ENCODE data around the gene EEFSEC. TPM values are rescaled to one million over a fixed set of nuclear protein-coding genes. Genes with fewer than 3 reads are reported as not detected.

The EEFSEC gene
- total and polyA plus RNA-seq, 2 of the 8 experiments (the other 6 are each of a cell fraction or from before 2014, with no cell fraction given), result 13.1 to 19.8 TPM

DNA sequence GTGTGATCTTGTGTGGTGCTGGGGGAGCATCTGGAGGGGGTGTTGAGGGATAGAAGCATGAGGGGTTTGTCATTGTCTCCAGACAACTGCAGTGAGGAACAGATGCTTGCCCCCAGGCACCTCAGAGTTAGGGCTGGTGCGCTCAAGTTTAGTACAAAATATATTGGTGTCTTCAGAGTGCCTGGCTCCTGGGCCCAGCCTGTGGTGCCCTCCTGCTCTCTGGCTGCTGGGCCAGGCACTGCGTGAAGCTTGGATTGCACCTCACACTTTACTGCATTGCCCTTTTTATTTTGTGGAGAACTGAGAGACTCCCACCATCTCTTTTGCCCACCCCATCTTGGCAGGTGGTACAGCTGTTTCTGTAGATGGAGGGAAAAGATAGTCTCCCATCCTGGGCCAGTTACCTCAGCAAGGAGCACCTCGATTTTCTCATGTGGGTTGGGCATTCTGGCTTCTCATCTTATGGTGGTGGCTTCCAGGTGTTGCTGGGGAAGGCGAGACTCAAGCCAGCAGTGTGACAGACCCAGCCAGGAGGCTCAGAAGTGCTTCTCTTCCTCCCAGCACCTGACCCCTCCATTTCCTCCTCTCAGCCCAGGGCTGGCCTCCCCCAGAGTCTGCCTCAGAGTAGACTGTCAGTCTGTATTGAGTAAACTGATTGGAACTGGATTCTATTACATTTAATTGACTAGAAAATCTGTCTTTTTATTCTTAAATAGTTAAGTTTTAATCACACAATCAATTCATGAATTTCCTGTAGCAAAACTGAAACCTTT lies 173.0 kb downstream of the EEFSEC start:
- Histone ChIP-seq H2BK20ac (ENCODE audit: low read length) (no peak overlapping the region), H3K27me3 (replicated peaks in 1 of 4; ENCODE audit: control insufficient read depth in 3 of 4, extremely low read depth in 1 of 4, insufficient read depth in 3 of 4, low read length in 3 of 4) (no peaks in the 10 kb centered on the region), H3K9me3 (ENCODE audit: insufficient read depth in 2 of 2, low read depth in 1 of 2, low read length in 1 of 2) (no peaks in the 10 kb centered on the region), H2BK12ac (ENCODE audit: low read depth, low read length) (no peak overlapping the region), H3K9ac (replicated peaks in 1 of 4; ENCODE audit: extremely low read depth in 1 of 4, low read depth in 3 of 4, low read length in 3 of 4) (no peak overlapping the region), H3K56ac (replicated peaks; ENCODE audit: insufficient read length, low read depth, low read length) (no peak overlapping the region), H3K79me2 (ENCODE audit: control insufficient read depth in 1 of 2, insufficient read depth in 2 of 2, low read length in 2 of 2) (no peaks in the 10 kb centered on the region), H2BK5ac (ENCODE audit: low read depth, low read length) (no peak overlapping the region), H2BK120ac (replicated peaks; ENCODE audit: low read depth, low read length) (no peak overlapping the region), H3K23me2 (ENCODE audit: low read depth, low read length) (no peaks in the 10 kb centered on the region), H4K91ac (replicated peaks; ENCODE audit: insufficient read length, low read length) (no peak overlapping the region), H2AK5ac (ENCODE audit: low read depth, low read length) (no peak overlapping the region), H3K4me3 (ENCODE audit: extremely low read depth in 1 of 4, insufficient read depth in 2 of 4, low read depth in 3 of 4, low read length in 4 of 4) (no peak overlapping the region), H3K27ac (ENCODE audit: low read depth, low read length) (no peak overlapping the region), H2AFZ (ENCODE audit: low read length) (no peak overlapping the region), H3K4me1 (replicated peaks in 1 of 4; ENCODE audit: control insufficient read depth in 3 of 4, insufficient read depth in 4 of 4, low read length in 3 of 4) (peaks cover 0 to 4% (median 1%) of the 10 kb centered on the region in 4 experiments; a peak in 3 of 7 replicates), H4K8ac (ENCODE audit: extremely low read depth, insufficient read depth, low read length) (peak overlapping the region; percentile 12; the same call in 1 of the 2 replicates), H3K36me3 (ENCODE audit: control insufficient read depth in 2 of 4, insufficient read depth in 4 of 4, low read length in 3 of 4) (no peaks in the 10 kb centered on the region), H3K18ac (ENCODE audit: extremely low read depth, low read length) (no peak overlapping the region), H4K5ac (ENCODE audit: insufficient read length, low read depth, low read length) (no peak overlapping the region), H2BK15ac (ENCODE audit: low read length) (no peak overlapping the region), H3K4me2 (ENCODE audit: insufficient read depth in 1 of 2, low read depth in 2 of 2, low read length in 2 of 2) (no peak overlapping the region), H3K23ac (ENCODE audit: insufficient read length) (no peak overlapping the region), H3K79me1 (ENCODE audit: low read depth, low read length) (no peaks in the 10 kb centered on the region; the same call in 1 of the 2 replicates), H3K4ac (replicated peaks; ENCODE audit: insufficient read length, low read depth, low read length) (no peak overlapping the region), H3K14ac (ENCODE audit: insufficient read length) (no peak overlapping the region), H4K20me1 (replicated peaks in 1 of 2; ENCODE audit: control insufficient read depth in 1 of 2, insufficient read depth in 2 of 2, low read length in 2 of 2) (peaks cover 0 to 3% of the 10 kb centered on the region in 2 experiments)
- 89% methylated on average over 4 of the region's 4 CpGs; no CpG with 5 or more reads in 1 of the 2 experiments for WGBS, 2 experiments (ENCODE audit: extremely low coverage in 1 of 2, insufficient coverage in 1 of 2, insufficient read length in 1 of 2, insufficient replicate concordance in 2 of 2, low coverage in 1 of 2, low lambda C conversion rate in 2 of 2, missing lambda C conversion rate in 1 of 2)
- POLR2A ChIA-PET (ENCODE audit: partially characterized antibody), result no interaction called here
- DNase-seq (ENCODE audit: low read depth in 1 of 2, low spot score in 2 of 2) (peak in 1 of 2 experiments; percentile 29), FAIRE-seq (no peak)
- CTCF ChIA-PET (ENCODE audit: partially characterized antibody), result interaction anchor here (1.2 to 7.1 kb wide), 4 partner anchors 9 to 136 kb away, joined by 3 to 63 read pairs (median 8); no protein-coding TSS in a partner anchor
- TF ChIP-seq CBX8 (IDR thresholded peaks at IDR 0.05; ENCODE audit: borderline replicate concordance, low read depth, low read length) (no peak), JUN (IDR thresholded peaks at IDR 0.05; ENCODE audit: low read depth, low read length) (no peak), RXRA (IDR thresholded peaks at IDR 0.05; ENCODE audit: insufficient read depth, low read depth, low read length) (no peak), KDM1A (IDR thresholded peaks at IDR 0.05; ENCODE audit: borderline replicate concordance, low read length) (no peak), RAD21 (IDR thresholded peaks at IDR 0.05 in 1 of 2, conservative IDR thresholded peaks at IDR 0.05 in 1 of 2; ENCODE audit: low read depth in 2 of 2, low read length in 2 of 2) (peak in 1 of 2 experiments; percentile 28; a peak in 2 of 4 replicates)
- TF ChIP-seq, protein P1, sequence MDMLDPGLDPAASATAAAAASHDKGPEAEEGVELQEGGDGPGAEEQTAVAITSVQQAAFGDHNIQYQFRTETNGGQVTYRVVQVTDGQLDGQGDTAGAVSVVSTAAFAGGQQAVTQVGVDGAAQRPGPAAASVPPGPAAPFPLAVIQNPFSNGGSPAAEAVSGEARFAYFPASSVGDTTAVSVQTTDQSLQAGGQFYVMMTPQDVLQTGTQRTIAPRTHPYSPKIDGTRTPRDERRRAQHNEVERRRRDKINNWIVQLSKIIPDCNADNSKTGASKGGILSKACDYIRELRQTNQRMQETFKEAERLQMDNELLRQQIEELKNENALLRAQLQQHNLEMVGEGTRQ (IDR thresholded peaks at IDR 0.05; ENCODE audit: low read length), result no peak
- TF ChIP-seq, protein P2, sequence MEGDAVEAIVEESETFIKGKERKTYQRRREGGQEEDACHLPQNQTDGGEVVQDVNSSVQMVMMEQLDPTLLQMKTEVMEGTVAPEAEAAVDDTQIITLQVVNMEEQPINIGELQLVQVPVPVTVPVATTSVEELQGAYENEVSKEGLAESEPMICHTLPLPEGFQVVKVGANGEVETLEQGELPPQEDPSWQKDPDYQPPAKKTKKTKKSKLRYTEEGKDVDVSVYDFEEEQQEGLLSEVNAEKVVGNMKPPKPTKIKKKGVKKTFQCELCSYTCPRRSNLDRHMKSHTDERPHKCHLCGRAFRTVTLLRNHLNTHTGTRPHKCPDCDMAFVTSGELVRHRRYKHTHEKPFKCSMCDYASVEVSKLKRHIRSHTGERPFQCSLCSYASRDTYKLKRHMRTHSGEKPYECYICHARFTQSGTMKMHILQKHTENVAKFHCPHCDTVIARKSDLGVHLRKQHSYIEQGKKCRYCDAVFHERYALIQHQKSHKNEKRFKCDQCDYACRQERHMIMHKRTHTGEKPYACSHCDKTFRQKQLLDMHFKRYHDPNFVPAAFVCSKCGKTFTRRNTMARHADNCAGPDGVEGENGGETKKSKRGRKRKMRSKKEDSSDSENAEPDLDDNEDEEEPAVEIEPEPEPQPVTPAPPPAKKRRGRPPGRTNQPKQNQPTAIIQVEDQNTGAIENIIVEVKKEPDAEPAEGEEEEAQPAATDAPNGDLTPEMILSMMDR (IDR thresholded peaks at IDR 0.05; ENCODE audit: control extremely low read depth in 1 of 3, insufficient read depth in 1 of 3, low read depth in 1 of 3, low read length in 3 of 3), result peak in 1 of 3 experiments; percentile 8; a peak in 2 of 4 replicates
